Activated T-cell treated with anti-CD3 and anti-CD28 coated beads for 24 hours (primary cell): ENCODE measurements around the gene MYO3B.
"Not testable (repeated sequence)": the region's sequence is repeated elsewhere in the genome, so short reads cannot be mapped to it uniquely, and the experiment has no call there.

Source experiments
- DNase-seq: peaks from one replicate; pipeline ENCODE4 v3.0.0-alpha.2; 2020; ENCODE audit warnings: low read depth

The MYO3B gene

GRCh38 chr2:170261566-170261965 is 83.6 kb downstream of the MYO3B start:
- no peak for DNase-seq

- no peak for DNase-seq
Measured at GRCh38 chr2:170262343-170262742, 84.4 kb downstream of the MYO3B start.

- no peak for DNase-seq
Measured at GRCh38 chr2:170262806-170263205, 84.9 kb downstream of the MYO3B start.

- DNase-seq = not testable (repeated sequence)
Measured at GRCh38 chr2:170263728-170264521, 86.0 kb downstream of the MYO3B start.

- no peak for DNase-seq
Measured at GRCh38 chr2:170264522-170264860, 86.5 kb downstream of the MYO3B start.

- DNase-seq = no peak
Measured at GRCh38 chr2:170264865-170265264, 86.9 kb downstream of the MYO3B start.

GRCh38 chr2:170265321-170265720 is 87.4 kb downstream of the MYO3B start:
- DNase-seq = no peak

GRCh38 chr2:170266358-170266757 is 88.4 kb downstream of the MYO3B start:
- no peak for DNase-seq

- DNase-seq = no peak
Measured at GRCh38 chr2:170267071-170267470, 89.1 kb downstream of the MYO3B start.

- DNase-seq = no peak
Measured at GRCh38 chr2:170270278-170270864, 92.4 kb downstream of the MYO3B start.

- no peak for DNase-seq
Measured at GRCh38 chr2:170271340-170271739, 93.4 kb downstream of the MYO3B start.

- DNase-seq = no peak
Measured at GRCh38 chr2:170276056-170276455, 98.1 kb downstream of the MYO3B start.

- DNase-seq = no peak
Measured at GRCh38 chr2:170276925-170277629, 99.1 kb downstream of the MYO3B start.

GRCh38 chr2:170277951-170278350 is 100.0 kb downstream of the MYO3B start:
- no peak for DNase-seq

- DNase-seq = not testable (repeated sequence)
Measured at GRCh38 chr2:170279615-170280014, 101.7 kb downstream of the MYO3B start.

- DNase-seq = no peak
Measured at GRCh38 chr2:170282851-170283250, 104.9 kb downstream of the MYO3B start.

GRCh38 chr2:170284205-170284604 is 106.3 kb downstream of the MYO3B start:
- no peak for DNase-seq

- no peak for DNase-seq
Measured at GRCh38 chr2:170288859-170289258, 110.9 kb downstream of the MYO3B start.

GRCh38 chr2:170291474-170291873 is 113.5 kb downstream of the MYO3B start:
- no peak for DNase-seq

- DNase-seq = no peak
Measured at GRCh38 chr2:170292415-170292814, 114.5 kb downstream of the MYO3B start.

GRCh38 chr2:170297496-170297895 is 119.5 kb downstream of the MYO3B start:
- no peak for DNase-seq

- no peak for DNase-seq
Measured at GRCh38 chr2:170298115-170298514, 120.2 kb downstream of the MYO3B start.

GRCh38 chr2:170298861-170299429 is 121.0 kb downstream of the MYO3B start:
- no peak for DNase-seq
